Measurements from ENCODE around the gene DCXR.

Gene DCXR

GRCh38 chr17:82050152-82050760, 12.8 kb upstream of the DCXR start:
- H3K4me3 ChIP-seq (replicated peaks; ENCODE audit: low read depth, low read length): peak overlapping the region; percentile 87
- no peak for DNase-seq (ENCODE audit: extremely low read depth, low read depth)

GRCh38 chr17:82049521-82049971, 12.0 kb upstream of the DCXR start:
- H3K4me3 ChIP-seq (replicated peaks; ENCODE audit: low read depth, low read length): no peak overlapping the region
- TF ChIP-seq CTCF (IDR thresholded peaks at IDR 0.05; ENCODE audit: low read depth, low read length, missing control alignments): no peak
- DNase-seq (ENCODE audit: extremely low read depth, low read depth): no peak

More at GRCh38 chr17:82050152-82050760, 12.8 kb upstream of the DCXR start:
- no peak for TF ChIP-seq CTCF (IDR thresholded peaks at IDR 0.05; ENCODE audit: low read depth, low read length, missing control alignments)

GRCh38 chr17:82049106-82049505, 11.6 kb upstream of the DCXR start:
- no peak for TF ChIP-seq CTCF (IDR thresholded peaks at IDR 0.05; ENCODE audit: low read depth, low read length, missing control alignments)
- no peak overlapping the region for H3K4me3 ChIP-seq (replicated peaks; ENCODE audit: low read depth, low read length)
- DNase-seq (ENCODE audit: extremely low read depth, low read depth): no peak

- no peak for TF ChIP-seq CTCF (IDR thresholded peaks at IDR 0.05; ENCODE audit: low read depth, low read length, missing control alignments)
- no peak overlapping the region for H3K4me3 ChIP-seq (replicated peaks; ENCODE audit: low read depth, low read length)
- DNase-seq (ENCODE audit: extremely low read depth, low read depth): no peak
Observed at GRCh38 chr17:82048571-82048971, 11.1 kb upstream of the DCXR start.

GRCh38 chr17:82047914-82048570, 10.5 kb upstream of the DCXR start:
- no peak for TF ChIP-seq CTCF (IDR thresholded peaks at IDR 0.05; ENCODE audit: low read depth, low read length, missing control alignments)
- H3K4me3 ChIP-seq (replicated peaks; ENCODE audit: low read depth, low read length): no peak overlapping the region
- no peak for DNase-seq (ENCODE audit: extremely low read depth, low read depth)

- no peak for DNase-seq (ENCODE audit: extremely low read depth, low read depth)
- no peak for TF ChIP-seq CTCF (IDR thresholded peaks at IDR 0.05; ENCODE audit: low read depth, low read length, missing control alignments)
- no peak overlapping the region for H3K4me3 ChIP-seq (replicated peaks; ENCODE audit: low read depth, low read length)
Observed at GRCh38 chr17:82047379-82047778, 9.9 kb upstream of the DCXR start.
